Astrocyte (in vitro differentiated cells and primary cell): ENCODE measurements around the gene GINS2. TPM values are rescaled to one million over a fixed set of nuclear protein-coding genes. Genes with fewer than 3 reads are reported as not detected.

Experiments
- DNase-seq: peaks from one replicate; pipeline ENCODE4 v3.0.0-alpha.2; 2010; ENCODE audit warnings: low read depth
- FAIRE-seq: peaks from 2 replicates; lab custom pipeline; 2011; peaks lifted over from hg19 to GRCh38; lab: Jason Lieb, UNC
- H2AFZ ChIP-seq: 2 replicates; pipeline ENCODE4 v1.6.0; 2012; ENCODE audit warnings: low read depth, low read length, inconsistent platforms
- H3K27ac ChIP-seq: 2 replicates; pipeline ENCODE4 v1.5.1; 2011; ENCODE audit warnings: low read depth, low read length, inconsistent platforms
- H3K27me3 ChIP-seq: 2 replicates; pipeline ENCODE4 v1.6.0; 2011; ENCODE audit warnings: low read length, inconsistent platforms; ENCODE audit not compliant: insufficient read depth
- H3K36me3 ChIP-seq: 2 replicates; pipeline ENCODE4 v1.5.1; 2011; ENCODE audit warnings: low read length, inconsistent platforms; ENCODE audit not compliant: insufficient read depth
- H3K4me1 ChIP-seq: 2 replicates; pipeline ENCODE4 v1.5.1; 2011; ENCODE audit warnings: low read length, inconsistent platforms; ENCODE audit not compliant: insufficient read depth
- H3K4me2 ChIP-seq: 2 replicates; pipeline ENCODE4 v1.6.0; 2012; ENCODE audit warnings: low read length, inconsistent platforms
- H3K4me3 ChIP-seq: 2 replicates; pipeline ENCODE4 v1.5.1; 2011; ENCODE audit warnings: low read depth, mild to moderate bottlenecking, low read length, inconsistent platforms; ENCODE audit not compliant: insufficient read depth
- H3K79me2 ChIP-seq: 2 replicates; pipeline ENCODE4 v1.6.0; 2012; ENCODE audit warnings: mild to moderate bottlenecking, low read length, inconsistent platforms; ENCODE audit not compliant: insufficient read depth
- H3K9ac ChIP-seq: 2 replicates; pipeline ENCODE4 v1.6.0; 2012; ENCODE audit warnings: mild to moderate bottlenecking, low read length, inconsistent platforms
- H3K9me3 ChIP-seq: 2 replicates; pipeline ENCODE4 v1.5.1; 2012; ENCODE audit warnings: low read depth, mild to moderate bottlenecking, low read length, inconsistent platforms; ENCODE audit not compliant: insufficient read depth
- H4K20me1 ChIP-seq: 2 replicates; pipeline ENCODE4 v1.6.0; 2012; ENCODE audit warnings: low read length, inconsistent platforms; ENCODE audit not compliant: insufficient read depth
- H3K27ac Mint-ChIP-seq: one replicate; pipeline ENCODE4 v1.8.0; 2021; ENCODE audit warnings: mild to moderate bottlenecking, mixed read lengths; ENCODE audit not compliant: unreplicated experiment
- H3K27me3 Mint-ChIP-seq: one replicate; pipeline ENCODE4 v1.8.0; 2021; ENCODE audit warnings: low read depth, mixed read lengths; ENCODE audit not compliant: unreplicated experiment
- H3K36me3 Mint-ChIP-seq: one replicate; pipeline ENCODE4 v1.8.0; 2021; ENCODE audit warnings: low read depth, mixed read lengths; ENCODE audit not compliant: unreplicated experiment
- H3K4me1 Mint-ChIP-seq: one replicate; pipeline ENCODE4 v1.8.0; 2021; ENCODE audit warnings: low read depth, mixed read lengths; ENCODE audit not compliant: unreplicated experiment
- H3K4me3 Mint-ChIP-seq: one replicate; pipeline ENCODE4 v1.8.0; 2021; ENCODE audit warnings: mild to moderate bottlenecking, moderate library complexity, mixed read lengths; ENCODE audit not compliant: unreplicated experiment
- H3K9me3 Mint-ChIP-seq: one replicate; pipeline ENCODE4 v1.8.0; 2021; ENCODE audit warnings: mild to moderate bottlenecking, mixed read lengths; ENCODE audit not compliant: unreplicated experiment
- EZH2 ChIP-seq: IDR thresholded peaks from 2 replicates; pipeline ENCODE4 v1.6.1; 2012; ENCODE audit warnings: mild to moderate bottlenecking, low read length, inconsistent platforms; ENCODE audit not compliant: insufficient read depth
- total RNA-seq: library from RNA; stranded (reverse); gene quantifications from 2 replicates; pipeline ENCODE4 v1.2.1, GENCODE V29; 2021
- TF ChIP-seq, protein P1 (sequence below): IDR thresholded peaks from 2 replicates; pipeline ENCODE4 v1.5.1; 2011; ENCODE audit warnings: low read depth, mild to moderate bottlenecking, inconsistent platforms, low read length, moderate library complexity; ENCODE audit not compliant: insufficient read depth

The GINS2 gene
- total RNA-seq, 1 donor from 2014 or later = 3.4 TPM

DNA sequence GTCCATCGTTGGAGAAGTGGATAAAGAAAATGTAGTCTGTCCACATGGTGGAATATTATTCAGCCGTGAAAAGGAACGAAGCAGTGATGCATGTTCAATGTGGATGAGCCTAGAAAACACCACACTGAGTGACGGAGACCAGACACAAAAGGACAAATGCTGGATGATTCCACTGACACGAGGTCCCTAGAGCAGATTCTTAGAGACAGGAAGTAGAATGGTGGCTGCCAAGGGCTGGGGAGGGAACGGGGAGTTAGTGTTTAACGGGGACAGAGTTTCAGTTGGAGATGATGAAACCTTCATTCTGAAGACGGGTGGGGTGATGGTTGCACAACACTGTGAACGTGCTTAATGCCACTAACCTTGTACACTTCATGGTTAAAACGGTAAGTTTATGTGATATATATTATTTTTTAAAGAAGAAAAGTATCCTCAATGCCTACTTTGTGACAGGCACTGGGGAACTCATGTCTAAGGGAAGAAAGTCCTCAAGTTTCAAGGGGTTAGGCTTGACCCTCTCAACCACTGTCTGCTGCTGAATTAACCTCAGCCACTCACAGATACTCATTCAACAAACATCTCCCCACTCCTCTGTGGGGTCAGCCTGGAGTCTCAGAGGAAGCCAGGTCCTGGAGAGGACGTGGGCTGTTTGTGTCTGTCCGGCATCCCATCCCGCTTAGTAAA lies 44.5 kb upstream of the GINS2 start:
- Mint-ChIP-seq H3K27ac (no peak overlapping the region), H3K4me1 (no peaks in the 10 kb centered on the region), H3K36me3 (peaks cover 5% of the 10 kb centered on the region), H3K27me3 (no peaks in the 10 kb centered on the region), H3K4me3 (no peak overlapping the region), H3K9me3 (no peaks in the 10 kb centered on the region)
- H3K4me1 ChIP-seq = peaks cover 8% of the 10 kb centered on the region
- FAIRE-seq (no peak), DNase-seq (no peak)
- H4K20me1 ChIP-seq = peaks cover 3% of the 10 kb centered on the region
- H3K36me3 ChIP-seq = no peaks in the 10 kb centered on the region
- H3K79me2 ChIP-seq = no peaks in the 10 kb centered on the region
- no peak overlapping the region for H3K9ac ChIP-seq
- no peak for TF ChIP-seq EZH2
- TF ChIP-seq, protein P1, sequence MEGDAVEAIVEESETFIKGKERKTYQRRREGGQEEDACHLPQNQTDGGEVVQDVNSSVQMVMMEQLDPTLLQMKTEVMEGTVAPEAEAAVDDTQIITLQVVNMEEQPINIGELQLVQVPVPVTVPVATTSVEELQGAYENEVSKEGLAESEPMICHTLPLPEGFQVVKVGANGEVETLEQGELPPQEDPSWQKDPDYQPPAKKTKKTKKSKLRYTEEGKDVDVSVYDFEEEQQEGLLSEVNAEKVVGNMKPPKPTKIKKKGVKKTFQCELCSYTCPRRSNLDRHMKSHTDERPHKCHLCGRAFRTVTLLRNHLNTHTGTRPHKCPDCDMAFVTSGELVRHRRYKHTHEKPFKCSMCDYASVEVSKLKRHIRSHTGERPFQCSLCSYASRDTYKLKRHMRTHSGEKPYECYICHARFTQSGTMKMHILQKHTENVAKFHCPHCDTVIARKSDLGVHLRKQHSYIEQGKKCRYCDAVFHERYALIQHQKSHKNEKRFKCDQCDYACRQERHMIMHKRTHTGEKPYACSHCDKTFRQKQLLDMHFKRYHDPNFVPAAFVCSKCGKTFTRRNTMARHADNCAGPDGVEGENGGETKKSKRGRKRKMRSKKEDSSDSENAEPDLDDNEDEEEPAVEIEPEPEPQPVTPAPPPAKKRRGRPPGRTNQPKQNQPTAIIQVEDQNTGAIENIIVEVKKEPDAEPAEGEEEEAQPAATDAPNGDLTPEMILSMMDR = no peak
- H3K27me3 ChIP-seq = no peaks in the 10 kb centered on the region
- no peaks in the 10 kb centered on the region for H3K9me3 ChIP-seq
- H3K27ac ChIP-seq = no peak overlapping the region
- no peak overlapping the region for H3K4me2 ChIP-seq
- no peak overlapping the region for H3K4me3 ChIP-seq
- H2AFZ ChIP-seq = no peak overlapping the region

DNA sequence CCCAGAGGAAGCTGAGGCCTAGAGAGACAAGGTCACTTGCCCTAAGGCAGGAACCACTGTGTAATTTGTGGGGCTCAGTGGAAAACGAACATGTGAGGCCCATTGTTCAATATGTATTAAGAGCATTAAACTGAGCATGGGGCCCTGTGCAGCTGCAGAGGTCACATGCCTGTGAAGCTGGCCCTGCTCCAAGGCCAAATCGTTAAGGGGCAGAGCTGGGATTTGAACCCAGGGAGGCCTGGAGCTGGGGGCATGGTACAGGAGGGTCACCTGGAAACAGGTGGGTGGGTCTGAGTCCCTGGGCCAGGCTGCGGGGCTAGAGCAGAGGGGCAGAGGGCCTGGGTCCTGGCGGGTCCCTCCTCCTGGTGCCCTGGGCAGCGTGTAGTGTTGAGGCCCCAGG lies 42.4 kb upstream of the GINS2 start:
- no peak for FAIRE-seq
- H3K36me3 ChIP-seq = no peaks in the 10 kb centered on the region

DNA sequence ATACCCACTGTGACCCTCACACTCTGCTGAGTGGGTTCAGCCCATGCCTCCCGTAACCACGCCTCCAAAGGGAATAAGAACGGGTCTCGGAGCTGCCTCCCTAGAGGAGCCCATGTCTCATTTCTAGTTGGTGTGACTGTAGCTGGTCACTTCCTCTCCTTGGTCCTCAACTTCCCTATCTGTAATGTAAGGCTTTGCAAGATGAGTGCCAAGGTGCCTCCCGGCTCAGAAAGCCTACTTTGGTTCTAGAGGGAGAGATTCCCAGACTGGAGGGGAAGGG lies 41.4 kb upstream of the GINS2 start:
- Histone ChIP-seq H3K79me2 (no peaks in the 10 kb centered on the region), H3K27me3 (no peaks in the 10 kb centered on the region), H3K36me3 (no peaks in the 10 kb centered on the region), H2AFZ (no peak overlapping the region), H3K9ac (no peak overlapping the region), H3K4me1 (peaks cover 8% of the 10 kb centered on the region), H3K4me2 (no peak overlapping the region), H3K27ac (no peak overlapping the region), H3K4me3 (no peak overlapping the region), H3K9me3 (no peaks in the 10 kb centered on the region), H4K20me1 (peaks cover 3% of the 10 kb centered on the region)
- peaks cover 11% of the 10 kb centered on the region for H3K36me3 Mint-ChIP-seq
- no peak overlapping the region for H3K27ac Mint-ChIP-seq
- H3K4me3 Mint-ChIP-seq = no peak overlapping the region
- peaks cover 12% of the 10 kb centered on the region for H3K27me3 Mint-ChIP-seq
- TF ChIP-seq, protein P1 = no peak
- TF ChIP-seq EZH2 = no peak
- DNase-seq (no peak), FAIRE-seq (no peak)
- H3K4me1 Mint-ChIP-seq = no peaks in the 10 kb centered on the region
- peaks cover 3% of the 10 kb centered on the region for H3K9me3 Mint-ChIP-seq

More for the DNA sequence above, 42.4 kb upstream of the GINS2 start:
- Mint-ChIP-seq H3K27me3 (peaks cover 7% of the 10 kb centered on the region), H3K9me3 (no peaks in the 10 kb centered on the region), H3K4me1 (no peaks in the 10 kb centered on the region), H3K4me3 (peak overlapping the region; percentile 20), H3K36me3 (peaks cover 7% of the 10 kb centered on the region), H3K27ac (no peak overlapping the region)
- no peak for DNase-seq
- no peak overlapping the region for H3K4me3 ChIP-seq
- peaks cover 3% of the 10 kb centered on the region for H4K20me1 ChIP-seq
- H2AFZ ChIP-seq = no peak overlapping the region
- no peak overlapping the region for H3K9ac ChIP-seq
- no peaks in the 10 kb centered on the region for H3K27me3 ChIP-seq
- no peak for TF ChIP-seq EZH2
- H3K4me1 ChIP-seq = peaks cover 8% of the 10 kb centered on the region
- H3K27ac ChIP-seq = no peak overlapping the region
- no peaks in the 10 kb centered on the region for H3K79me2 ChIP-seq
- H3K4me2 ChIP-seq = no peak overlapping the region
- H3K9me3 ChIP-seq = no peaks in the 10 kb centered on the region
